22Rv1 (cell line): Measurements from ENCODE around the gene TMEM222.

Experiments used
- H3K27ac ChIP-seq: fragments of 450-650 bp; 2 replicates; pipeline ENCODE4 v1.5.1; 2017
- ZFX ChIP-seq: fragments of 450-650 bp; IDR thresholded peaks from 2 replicates; pipeline ENCODE4 v1.6.1; 2017; ENCODE audit warnings: antibody characterized with exemption, borderline replicate concordance
- TF ChIP-seq, protein P1 (sequence below): fragments of 450-650 bp; IDR thresholded peaks from 2 replicates; pipeline ENCODE4 v1.5.1; 2017; ENCODE audit warnings: mild to moderate bottlenecking

The TMEM222 gene

DNA sequence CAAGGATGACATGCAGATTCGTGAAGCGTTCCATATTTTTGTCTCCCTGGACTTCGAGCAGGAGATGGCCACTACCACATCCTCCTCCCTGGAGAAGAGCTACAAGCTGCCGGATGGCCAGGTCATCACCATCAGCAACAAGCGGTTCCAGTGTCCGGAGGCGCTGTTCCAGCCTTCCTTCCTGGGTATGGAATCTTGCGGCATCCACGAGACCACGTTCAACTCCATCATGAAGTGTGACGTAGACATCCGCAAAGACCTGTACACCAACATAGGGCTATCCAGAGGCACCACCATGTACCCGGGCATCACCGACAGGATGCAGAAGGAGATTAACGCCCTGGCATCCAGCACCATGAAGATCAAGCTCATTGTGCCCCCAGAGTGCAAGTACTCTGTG, 3.3 kb downstream of the TMEM222 start:
- no peak for TF ChIP-seq ZFX
- TF ChIP-seq, protein P1, sequence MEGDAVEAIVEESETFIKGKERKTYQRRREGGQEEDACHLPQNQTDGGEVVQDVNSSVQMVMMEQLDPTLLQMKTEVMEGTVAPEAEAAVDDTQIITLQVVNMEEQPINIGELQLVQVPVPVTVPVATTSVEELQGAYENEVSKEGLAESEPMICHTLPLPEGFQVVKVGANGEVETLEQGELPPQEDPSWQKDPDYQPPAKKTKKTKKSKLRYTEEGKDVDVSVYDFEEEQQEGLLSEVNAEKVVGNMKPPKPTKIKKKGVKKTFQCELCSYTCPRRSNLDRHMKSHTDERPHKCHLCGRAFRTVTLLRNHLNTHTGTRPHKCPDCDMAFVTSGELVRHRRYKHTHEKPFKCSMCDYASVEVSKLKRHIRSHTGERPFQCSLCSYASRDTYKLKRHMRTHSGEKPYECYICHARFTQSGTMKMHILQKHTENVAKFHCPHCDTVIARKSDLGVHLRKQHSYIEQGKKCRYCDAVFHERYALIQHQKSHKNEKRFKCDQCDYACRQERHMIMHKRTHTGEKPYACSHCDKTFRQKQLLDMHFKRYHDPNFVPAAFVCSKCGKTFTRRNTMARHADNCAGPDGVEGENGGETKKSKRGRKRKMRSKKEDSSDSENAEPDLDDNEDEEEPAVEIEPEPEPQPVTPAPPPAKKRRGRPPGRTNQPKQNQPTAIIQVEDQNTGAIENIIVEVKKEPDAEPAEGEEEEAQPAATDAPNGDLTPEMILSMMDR, result no peak
- H3K27ac ChIP-seq, result no peak overlapping the region

DNA sequence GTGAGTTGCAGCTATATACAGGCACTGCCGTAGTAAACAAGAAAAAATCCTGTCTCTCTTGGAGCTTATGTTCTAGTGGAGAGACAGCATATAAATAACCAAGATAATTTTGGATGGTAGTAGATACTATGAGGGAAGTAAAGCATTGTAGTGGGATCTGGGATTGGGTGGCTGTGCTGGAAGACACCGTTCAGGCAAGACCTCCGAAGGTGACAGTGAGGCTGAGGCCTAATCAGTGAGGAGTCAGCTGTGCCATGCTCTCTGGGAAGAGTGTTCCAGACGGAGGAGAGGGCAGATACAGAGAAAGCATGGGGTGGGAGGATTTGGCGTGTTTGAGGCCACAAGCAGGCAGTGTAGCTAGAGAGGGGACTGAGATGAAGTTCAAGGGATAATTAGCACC, 6.0 kb downstream of the TMEM222 start:
- TF ChIP-seq ZFX, result no peak
- TF ChIP-seq, protein P1, result no peak
- H3K27ac ChIP-seq, result no peak overlapping the region

DNA sequence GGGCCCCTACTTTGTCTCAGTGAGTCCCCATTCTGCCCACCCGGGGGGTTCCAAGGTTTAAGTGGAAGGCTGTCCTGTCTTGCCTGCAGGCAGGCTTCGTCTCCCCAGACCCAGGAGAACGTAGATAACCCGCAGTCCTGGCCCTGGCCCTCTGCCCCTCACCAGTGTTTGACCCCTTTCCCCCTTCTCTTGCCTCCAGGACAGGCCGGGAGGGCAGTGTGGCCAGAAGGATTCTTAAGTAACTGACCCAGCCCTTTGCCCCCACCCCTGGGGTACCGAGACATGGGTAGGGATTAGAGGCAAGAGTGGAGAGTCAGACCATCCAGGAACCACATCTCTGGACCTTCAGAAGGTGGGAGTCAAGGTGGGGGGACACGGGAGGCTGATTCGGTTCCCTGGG, 8.8 kb downstream of the TMEM222 start:
- no peak overlapping the region for H3K27ac ChIP-seq
- TF ChIP-seq ZFX, result no peak
- TF ChIP-seq, protein P1, result no peak

DNA sequence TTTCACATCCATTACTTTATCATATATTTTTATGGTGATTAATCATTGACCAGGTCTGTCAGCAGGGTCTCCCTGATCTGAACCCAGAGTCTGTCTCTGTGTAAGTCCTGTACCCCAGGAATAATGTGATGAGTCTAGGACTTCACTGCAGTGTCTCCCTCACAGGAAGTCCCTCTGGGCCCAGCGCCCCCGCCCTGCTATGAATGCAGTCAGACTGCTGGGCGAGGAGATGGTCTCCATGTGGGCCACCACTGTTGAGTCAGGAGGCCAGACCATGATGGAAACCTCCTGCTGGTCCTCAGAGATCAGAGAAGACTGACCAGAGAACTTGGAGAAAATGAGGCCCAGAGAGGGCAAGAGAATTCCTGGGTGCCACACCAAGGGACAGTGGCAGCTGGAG, 9.5 kb downstream of the TMEM222 start:
- TF ChIP-seq, protein P1, result no peak
- no peak for TF ChIP-seq ZFX
- no peak overlapping the region for H3K27ac ChIP-seq

DNA sequence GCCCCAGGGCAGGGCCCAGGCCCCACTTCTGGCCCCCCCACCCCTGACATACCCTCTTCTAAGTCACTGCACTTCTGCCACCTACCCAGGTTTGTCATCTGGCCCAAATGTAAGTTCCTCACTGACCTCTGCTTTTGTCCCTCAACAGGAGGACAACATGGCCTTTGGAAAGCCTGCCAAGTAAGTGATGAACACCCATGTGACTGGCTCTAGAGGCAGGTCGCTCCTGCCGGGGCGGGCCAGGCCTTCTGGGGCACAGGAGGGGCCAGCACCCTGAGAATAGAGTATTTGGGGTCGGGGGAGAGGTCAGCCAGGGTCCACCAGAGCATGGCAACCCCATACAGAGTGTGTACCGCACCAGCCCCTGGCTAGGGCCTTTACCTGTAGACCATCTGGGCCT, 10.0 kb downstream of the TMEM222 start:
- no peak overlapping the region for H3K27ac ChIP-seq
- TF ChIP-seq ZFX, result no peak
- TF ChIP-seq, protein P1, result no peak

DNA sequence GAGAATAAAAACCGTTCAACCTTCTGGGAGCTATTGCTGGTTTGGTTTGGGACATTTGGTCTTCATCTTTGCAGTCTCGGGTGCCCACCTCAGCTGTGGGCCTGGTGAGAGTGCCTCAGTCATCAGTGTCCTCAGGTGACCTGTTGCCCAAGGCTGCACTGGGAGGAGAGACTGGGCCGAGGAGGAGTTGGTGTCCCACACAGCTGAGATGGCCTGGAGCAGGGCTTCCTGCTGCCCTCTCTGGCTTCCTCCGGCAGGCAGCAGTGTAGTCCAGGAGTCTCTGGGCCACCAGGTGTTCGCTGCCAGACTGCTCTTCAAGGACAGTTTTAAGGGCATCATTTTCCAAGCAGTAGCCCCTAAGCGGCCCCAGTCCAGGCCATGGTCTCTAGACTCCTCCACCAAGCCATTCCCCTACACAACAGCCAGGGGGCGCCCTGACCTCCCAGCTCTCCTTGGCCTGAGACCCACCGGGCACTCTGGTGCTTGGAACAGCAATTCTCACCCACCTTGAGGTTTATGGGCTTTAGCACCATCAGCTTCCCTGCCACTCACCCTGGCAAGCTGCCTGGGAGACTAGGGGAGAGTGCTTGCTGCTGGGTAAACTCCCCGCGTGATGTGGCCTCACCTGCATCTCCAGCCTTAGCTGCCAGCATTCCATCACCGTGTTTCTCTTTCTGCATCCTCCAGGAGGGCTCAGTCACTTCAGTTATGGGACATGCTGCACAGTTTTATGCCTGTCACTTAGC, 10.7 kb downstream of the TMEM222 start:
- H3K27ac ChIP-seq, result no peak overlapping the region
- TF ChIP-seq, protein P1, result peak; percentile 93
- no peak for TF ChIP-seq ZFX

DNA sequence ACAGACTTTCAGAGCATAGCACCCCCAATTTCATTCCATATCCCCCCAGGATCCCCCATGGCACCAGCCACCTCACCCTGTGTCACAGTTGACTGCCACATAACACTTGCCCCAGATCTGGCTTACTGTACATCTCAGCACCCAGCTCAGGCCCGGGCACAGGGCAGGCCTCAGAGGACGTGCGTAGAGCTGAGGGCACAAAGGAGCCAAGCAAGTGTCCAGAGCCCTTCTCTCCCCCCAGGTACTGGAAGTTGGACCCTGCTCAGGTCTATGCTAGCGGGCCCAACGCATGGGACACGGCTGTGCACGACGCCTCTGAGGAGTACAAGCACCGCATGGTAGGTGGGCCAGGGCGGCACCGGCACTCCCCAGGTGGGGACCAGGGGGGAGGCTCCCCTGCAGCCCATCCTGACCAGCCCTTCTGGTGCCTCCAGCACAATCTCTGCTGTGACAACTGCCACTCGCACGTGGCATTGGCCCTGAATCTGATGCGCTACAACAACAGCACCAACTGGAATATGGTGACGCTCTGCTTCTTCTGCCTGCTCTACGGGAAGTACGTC, 11.8 kb downstream of the TMEM222 start:
- no peak overlapping the region for H3K27ac ChIP-seq
- TF ChIP-seq, protein P1, result no peak
- no peak for TF ChIP-seq ZFX
